Activated gamma-delta T cell treated with Interleukin-2 at 50 U/mL for 16 hours (primary cell): Measurements from ENCODE around the gene ARHGEF37.
"Not testable (repeated sequence)": the region's sequence is repeated elsewhere in the genome, so short reads cannot be mapped to it uniquely, and the experiment has no call there.

ENCODE experiments used
- DNase-seq: peaks from one replicate; pipeline ENCODE4 v3.0.0-alpha.2; 2020

ARHGEF37 gene

GRCh38 chr5:149572170-149572569, 9.1 kb upstream of the ARHGEF37 start:
- no peak for DNase-seq

GRCh38 chr5:149572576-149573231, 8.6 kb upstream of the ARHGEF37 start:
- DNase-seq, result no peak

- no peak for DNase-seq
These were observed 6.2 kb upstream of the ARHGEF37 start for GRCh38 chr5:149575131-149575530.

GRCh38 chr5:149576021-149576420, 5.3 kb upstream of the ARHGEF37 start:
- DNase-seq, result no peak

- DNase-seq, result no peak
These were observed 2.4 kb upstream of the ARHGEF37 start for GRCh38 chr5:149578896-149579295.

- no peak for DNase-seq
These were observed 498 bp upstream of the ARHGEF37 start for GRCh38 chr5:149580808-149581191.

GRCh38 chr5:149581931-149582768, 852 bp downstream of the ARHGEF37 start:
- no peak for DNase-seq

GRCh38 chr5:149583394-149583793, 2.1 kb downstream of the ARHGEF37 start:
- no peak for DNase-seq

- DNase-seq, result no peak
These were observed 2.8 kb downstream of the ARHGEF37 start for GRCh38 chr5:149584121-149584520.

GRCh38 chr5:149585910-149586309, 4.6 kb downstream of the ARHGEF37 start:
- DNase-seq, result no peak

GRCh38 chr5:149586708-149587318, 5.5 kb downstream of the ARHGEF37 start:
- DNase-seq, result no peak

GRCh38 chr5:149588936-149589335, 7.6 kb downstream of the ARHGEF37 start:
- DNase-seq, result no peak

GRCh38 chr5:149593370-149593769, 12.1 kb downstream of the ARHGEF37 start:
- DNase-seq, result no peak

GRCh38 chr5:149594206-149594895, 13.1 kb downstream of the ARHGEF37 start:
- no peak for DNase-seq

GRCh38 chr5:149595105-149595504, 13.8 kb downstream of the ARHGEF37 start:
- not testable (repeated sequence) for DNase-seq

GRCh38 chr5:149596712-149597111, 15.4 kb downstream of the ARHGEF37 start:
- no peak for DNase-seq

- DNase-seq, result no peak
These were observed 16.3 kb downstream of the ARHGEF37 start for GRCh38 chr5:149597618-149598017.

- DNase-seq, result not testable (repeated sequence)
These were observed 16.9 kb downstream of the ARHGEF37 start for GRCh38 chr5:149598234-149598633.

- DNase-seq, result no peak
These were observed 17.7 kb downstream of the ARHGEF37 start for GRCh38 chr5:149598966-149599365.

GRCh38 chr5:149599375-149599774, 18.1 kb downstream of the ARHGEF37 start:
- DNase-seq, result no peak

GRCh38 chr5:149600932-149601331, 19.6 kb downstream of the ARHGEF37 start:
- no peak for DNase-seq

GRCh38 chr5:149603210-149603609, 21.9 kb downstream of the ARHGEF37 start:
- DNase-seq, result no peak

GRCh38 chr5:149603920-149604319, 22.6 kb downstream of the ARHGEF37 start:
- no peak for DNase-seq
